Epithelial cell of proximal tubule (primary cell): ENCODE measurements around the gene PTPN5. TPM values are rescaled to one million over a fixed set of nuclear protein-coding genes. Genes with fewer than 3 reads are reported as not detected.
A peak's percentile ranks its signal among the peaks of the same experiment; 100 is the strongest.
"Not testable (repeated sequence)": the region's sequence is repeated elsewhere in the genome, so short reads cannot be mapped to it uniquely, and the experiment has no call there.

Experiments
- DNase-seq: peaks from one replicate; pipeline ENCODE4 v3.0.0-alpha.2; 2011; ENCODE audit warnings: low read depth
- H3K4me3 ChIP-seq: 2 replicates; pipeline ENCODE4 v1.5.1; 2011; ENCODE audit warnings: low read depth, mild to moderate bottlenecking, low read length
- total RNA-seq: library from RNA; depleted of rRNA; stranded (reverse); fragments of >200 nt; gene quantifications from 2 replicates; pipeline ENCODE4 v1.2.3, GENCODE V29; 2015
- TF ChIP-seq, protein P1 (sequence below): conservative IDR thresholded peaks from 2 replicates; pipeline ENCODE4 v1.5.1; 2012; ENCODE audit warnings: low read depth, mild to moderate bottlenecking, low read length

The PTPN5 gene
- 0.07 TPM in 1 of 2 replicates, not detected in the other for total RNA-seq

DNA sequence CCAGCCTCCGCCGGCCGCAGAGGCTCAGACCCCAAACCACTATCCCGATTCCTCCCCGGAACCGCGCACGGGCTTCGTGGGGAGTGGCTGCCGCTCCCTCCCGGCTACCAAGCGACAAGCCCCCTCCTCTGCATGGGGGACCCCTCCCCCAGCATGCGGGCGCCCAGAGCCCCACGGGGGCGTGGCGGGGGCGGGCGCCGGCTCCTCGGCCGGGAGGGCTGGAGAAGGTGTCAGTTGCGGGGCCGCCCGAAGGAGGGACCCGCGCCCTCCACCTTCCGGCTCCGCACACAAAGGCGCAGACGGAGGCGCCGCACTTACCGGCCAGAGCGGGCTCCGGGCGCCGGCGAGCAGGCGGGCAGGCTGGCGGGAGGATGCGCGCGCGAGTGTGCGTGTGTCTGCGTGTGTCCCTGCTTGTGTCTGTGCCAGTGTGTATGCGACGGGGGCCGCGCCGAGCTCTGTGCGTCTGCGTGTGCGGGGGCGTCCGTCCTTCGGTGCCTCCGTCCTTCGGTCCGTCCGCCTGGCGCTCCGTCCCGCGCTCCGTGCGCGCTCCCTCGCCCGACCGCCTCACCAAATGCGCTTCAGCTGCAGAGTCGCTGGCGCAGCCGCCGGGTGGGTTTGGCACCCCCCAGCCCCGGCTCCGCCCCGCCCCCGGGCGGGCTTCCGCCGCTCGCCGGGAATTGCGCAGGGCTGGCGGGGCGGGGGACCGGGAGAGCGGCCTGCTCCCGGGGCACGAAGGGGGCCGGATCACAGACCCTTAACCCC, at the start of gene PTPN5:
Gene PTPN5 (minus strand): TSS at position 592 of the 762 bp plus-strand sequence. CDS start 19,840 bp downstream, outside the sequence.
- H3K4me3 ChIP-seq, result no peak within 1 kb of the TSS
- no peak for DNase-seq
- TF ChIP-seq, protein P1, sequence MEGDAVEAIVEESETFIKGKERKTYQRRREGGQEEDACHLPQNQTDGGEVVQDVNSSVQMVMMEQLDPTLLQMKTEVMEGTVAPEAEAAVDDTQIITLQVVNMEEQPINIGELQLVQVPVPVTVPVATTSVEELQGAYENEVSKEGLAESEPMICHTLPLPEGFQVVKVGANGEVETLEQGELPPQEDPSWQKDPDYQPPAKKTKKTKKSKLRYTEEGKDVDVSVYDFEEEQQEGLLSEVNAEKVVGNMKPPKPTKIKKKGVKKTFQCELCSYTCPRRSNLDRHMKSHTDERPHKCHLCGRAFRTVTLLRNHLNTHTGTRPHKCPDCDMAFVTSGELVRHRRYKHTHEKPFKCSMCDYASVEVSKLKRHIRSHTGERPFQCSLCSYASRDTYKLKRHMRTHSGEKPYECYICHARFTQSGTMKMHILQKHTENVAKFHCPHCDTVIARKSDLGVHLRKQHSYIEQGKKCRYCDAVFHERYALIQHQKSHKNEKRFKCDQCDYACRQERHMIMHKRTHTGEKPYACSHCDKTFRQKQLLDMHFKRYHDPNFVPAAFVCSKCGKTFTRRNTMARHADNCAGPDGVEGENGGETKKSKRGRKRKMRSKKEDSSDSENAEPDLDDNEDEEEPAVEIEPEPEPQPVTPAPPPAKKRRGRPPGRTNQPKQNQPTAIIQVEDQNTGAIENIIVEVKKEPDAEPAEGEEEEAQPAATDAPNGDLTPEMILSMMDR, result no peak

DNA sequence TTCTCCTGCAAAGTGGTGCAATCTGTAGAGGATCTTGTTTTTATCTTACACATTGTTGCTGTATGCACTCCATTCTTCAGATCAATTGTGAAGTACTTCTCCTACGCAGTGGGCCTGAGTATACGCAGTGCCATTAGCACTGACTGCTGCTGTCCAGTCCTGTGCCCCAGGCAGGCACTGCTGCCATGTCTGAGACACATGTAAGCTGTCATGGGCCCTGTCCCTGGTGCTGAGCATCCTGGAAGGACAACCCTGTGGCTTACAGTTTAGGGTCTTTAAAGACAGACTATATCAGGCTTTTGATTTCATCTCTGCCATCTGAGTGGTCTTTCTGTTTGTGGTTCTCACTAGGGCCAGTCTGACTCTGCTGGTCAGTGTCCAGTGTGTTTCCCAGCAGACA, 44.8 kb upstream of the PTPN5 start:
- TF ChIP-seq, protein P1, result no peak
- no peak for DNase-seq
- no peak overlapping the region for H3K4me3 ChIP-seq

DNA sequence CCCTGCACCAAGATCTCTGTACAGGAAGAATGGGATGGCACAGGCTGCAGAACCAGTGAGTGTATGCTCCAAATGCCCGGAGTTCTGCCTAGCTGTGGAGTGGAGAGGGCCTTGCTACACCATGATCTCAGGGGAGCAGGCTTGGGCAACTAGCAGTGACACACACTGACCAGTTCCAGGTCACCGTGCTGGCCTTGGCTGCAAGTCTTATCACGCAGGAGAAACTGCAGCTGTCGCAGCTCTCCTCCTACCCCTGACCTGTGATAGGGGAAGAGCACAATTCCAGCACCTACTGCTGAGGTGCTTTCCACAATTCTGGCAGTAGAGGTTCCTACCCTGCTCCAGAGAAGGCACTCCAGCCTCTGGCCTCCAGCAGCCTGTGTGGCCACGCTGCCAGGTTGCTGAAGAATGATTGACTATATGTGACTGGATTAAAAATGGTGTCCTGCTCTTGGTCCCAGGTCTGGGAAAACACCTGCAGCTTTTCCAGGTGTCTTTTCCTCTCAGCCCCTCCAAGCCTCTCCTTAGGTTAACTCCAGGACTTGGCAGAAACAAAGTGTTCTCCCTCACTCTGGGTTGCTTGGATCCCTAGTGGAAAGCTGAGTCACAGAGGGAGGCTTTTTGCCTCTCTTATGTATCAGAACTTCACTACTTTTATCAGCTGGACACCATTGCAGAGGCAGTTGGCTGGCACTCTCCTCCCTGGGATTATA, 43.3 kb upstream of the PTPN5 start:
- DNase-seq, result no peak
- H3K4me3 ChIP-seq, result no peak overlapping the region
- TF ChIP-seq, protein P1, result no peak

DNA sequence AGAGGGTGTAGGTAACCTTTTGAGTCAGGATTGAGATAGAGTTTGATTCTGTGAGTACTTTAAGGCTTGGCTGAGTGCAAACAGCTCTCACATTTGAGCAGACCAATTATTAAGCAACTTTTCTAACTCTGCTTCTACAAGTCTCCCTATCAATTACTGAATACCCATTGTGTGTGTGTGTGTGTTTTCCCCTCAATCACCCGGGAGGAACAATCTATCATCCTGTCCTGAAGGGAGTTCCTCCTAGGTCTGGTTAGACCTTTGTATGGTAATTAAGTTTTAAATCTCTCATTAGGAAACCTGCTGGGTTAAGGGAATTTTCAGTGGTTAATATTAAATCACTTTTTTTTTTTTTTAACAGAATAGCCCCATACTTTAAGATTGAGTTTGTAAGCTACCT, 28.6 kb upstream of the PTPN5 start:
- H3K4me3 ChIP-seq, DNase-seq: not testable (repeated sequence)

DNA sequence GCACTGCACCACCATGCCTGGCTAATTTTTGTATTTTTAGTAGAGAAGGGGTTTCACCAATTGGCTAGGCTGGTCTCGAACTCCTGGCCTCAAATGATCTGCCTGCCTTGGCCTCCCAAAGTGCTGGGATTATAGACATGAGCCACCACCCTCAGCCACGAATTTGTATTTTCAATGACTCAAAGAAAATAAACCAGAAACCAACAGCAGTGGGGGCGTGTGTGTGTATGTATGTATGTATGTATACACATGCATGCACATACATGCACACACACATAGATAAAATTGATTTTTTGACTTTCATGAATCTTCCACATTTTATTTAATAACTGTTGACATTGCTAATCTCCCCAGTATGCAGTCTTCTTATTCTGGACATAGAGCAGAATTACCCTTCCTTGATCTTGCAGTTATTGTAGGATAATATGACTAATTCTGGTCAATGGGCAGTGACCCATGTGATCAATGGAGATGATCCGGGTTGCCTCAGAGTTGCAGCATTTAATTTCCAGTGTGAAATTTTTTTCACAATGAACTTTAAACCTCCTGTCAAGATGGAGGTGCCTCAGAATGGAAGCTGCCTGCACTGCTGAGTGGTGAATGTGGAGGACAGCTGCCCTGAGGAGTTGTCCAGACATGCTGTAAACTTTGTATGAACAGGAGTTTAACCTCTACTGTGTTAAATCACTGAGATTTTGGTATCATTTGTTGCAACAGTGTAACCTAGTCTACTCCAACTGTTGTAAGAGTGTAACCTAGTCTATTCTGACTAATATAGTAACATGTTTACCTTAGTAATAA, 12.8 kb upstream of the PTPN5 start:
- TF ChIP-seq, protein P1, result no peak
- H3K4me3 ChIP-seq, result no peak overlapping the region
- peak; percentile 18 for DNase-seq

DNA sequence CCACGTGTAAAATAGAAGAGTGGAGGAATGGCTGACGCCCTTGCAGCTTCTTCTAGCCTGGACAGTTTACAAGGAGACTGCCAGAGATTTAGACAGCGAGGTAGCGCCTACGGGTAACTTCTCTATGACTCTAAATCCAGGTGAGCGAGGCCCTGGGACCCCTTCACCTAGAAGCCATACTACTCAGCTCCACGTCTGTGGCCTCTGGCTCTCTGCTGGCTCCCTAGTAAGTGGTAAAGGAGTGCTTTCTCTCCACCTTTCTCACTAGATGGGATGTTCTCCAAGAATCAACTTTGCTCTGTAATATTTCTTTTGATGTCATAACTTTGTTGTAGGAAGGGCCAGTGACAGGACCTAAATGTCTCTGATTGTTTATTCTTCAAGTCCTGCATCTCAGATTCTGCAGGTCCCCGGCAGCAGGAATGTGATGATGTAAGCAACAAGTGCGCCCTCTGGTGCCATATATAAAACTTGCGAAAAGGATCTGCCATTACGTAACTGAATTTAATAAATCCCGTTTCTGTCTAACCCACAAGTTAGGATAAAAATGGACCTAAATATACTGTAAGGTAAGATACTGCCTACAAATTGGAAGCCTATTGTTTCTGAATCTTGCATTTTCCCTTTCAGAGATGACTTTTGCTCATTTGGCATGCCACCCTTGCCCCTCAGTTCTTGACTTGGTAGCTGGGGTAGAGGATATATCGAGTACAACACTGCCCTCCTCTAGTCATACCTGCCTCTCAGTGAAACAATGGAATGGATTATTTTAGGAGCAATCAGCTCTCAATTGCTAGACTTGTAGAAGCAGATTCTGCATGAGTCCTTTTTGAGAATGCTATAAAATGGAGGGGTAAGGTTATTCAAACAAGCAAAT, 11.0 kb upstream of the PTPN5 start:
- TF ChIP-seq, protein P1, result peak; percentile 77
- DNase-seq, result peak; percentile 19
- no peak overlapping the region for H3K4me3 ChIP-seq
